ENCODE measurements around the gene FBXO24. TPM values are rescaled to one million over a fixed set of nuclear protein-coding genes. Genes with fewer than 3 reads are reported as not detected.
"Not testable (repeated sequence)": the region's sequence is repeated elsewhere in the genome, so short reads cannot be mapped to it uniquely, and the experiment has no call there.

The FBXO24 gene
- total RNA-seq, 1 experiment from 2014 or later, result 0.66 TPM

DNA sequence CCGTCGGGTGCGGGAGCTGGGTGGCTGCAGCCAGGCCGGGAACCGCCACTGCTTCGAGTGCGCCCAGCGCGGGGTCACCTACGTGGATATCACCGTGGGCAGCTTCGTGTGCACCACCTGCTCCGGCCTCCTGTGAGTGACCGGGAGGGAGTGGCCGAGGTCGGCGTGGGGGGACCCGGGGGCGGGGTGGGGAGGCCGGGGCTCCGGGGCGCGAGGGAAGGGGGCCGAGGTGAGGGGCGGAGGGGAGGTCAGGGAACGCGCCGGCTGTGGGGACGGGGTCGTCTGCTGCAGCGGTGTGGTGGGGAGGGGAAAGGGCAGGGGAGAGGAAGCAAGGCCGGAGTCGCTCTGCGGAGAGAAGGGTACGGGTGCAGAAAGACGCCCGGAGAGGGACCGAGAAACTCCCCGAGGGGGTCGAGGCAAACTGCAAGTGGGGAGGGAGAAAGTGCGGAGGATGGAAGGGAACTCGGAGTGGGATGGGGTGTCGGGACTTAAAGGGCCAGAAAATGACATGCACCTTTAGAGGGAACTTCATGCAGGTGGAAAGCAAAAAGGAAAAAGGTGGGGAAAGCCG, 46.6 kb upstream of the FBXO24 start:
- TF ChIP-seq, protein P1, sequence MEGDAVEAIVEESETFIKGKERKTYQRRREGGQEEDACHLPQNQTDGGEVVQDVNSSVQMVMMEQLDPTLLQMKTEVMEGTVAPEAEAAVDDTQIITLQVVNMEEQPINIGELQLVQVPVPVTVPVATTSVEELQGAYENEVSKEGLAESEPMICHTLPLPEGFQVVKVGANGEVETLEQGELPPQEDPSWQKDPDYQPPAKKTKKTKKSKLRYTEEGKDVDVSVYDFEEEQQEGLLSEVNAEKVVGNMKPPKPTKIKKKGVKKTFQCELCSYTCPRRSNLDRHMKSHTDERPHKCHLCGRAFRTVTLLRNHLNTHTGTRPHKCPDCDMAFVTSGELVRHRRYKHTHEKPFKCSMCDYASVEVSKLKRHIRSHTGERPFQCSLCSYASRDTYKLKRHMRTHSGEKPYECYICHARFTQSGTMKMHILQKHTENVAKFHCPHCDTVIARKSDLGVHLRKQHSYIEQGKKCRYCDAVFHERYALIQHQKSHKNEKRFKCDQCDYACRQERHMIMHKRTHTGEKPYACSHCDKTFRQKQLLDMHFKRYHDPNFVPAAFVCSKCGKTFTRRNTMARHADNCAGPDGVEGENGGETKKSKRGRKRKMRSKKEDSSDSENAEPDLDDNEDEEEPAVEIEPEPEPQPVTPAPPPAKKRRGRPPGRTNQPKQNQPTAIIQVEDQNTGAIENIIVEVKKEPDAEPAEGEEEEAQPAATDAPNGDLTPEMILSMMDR (IDR thresholded peaks at IDR 0.05; ENCODE audit: unreplicated experiment), result no peak
- Mint-ChIP-seq H3K4me3 (ENCODE audit: low read depth, unreplicated experiment) (peak overlapping the region; percentile 95), H3K27me3 (ENCODE audit: unreplicated experiment) (no peaks in the 10 kb centered on the region), H3K9me3 (ENCODE audit: low read depth, unreplicated experiment) (no peaks in the 10 kb centered on the region), H3K36me3 (ENCODE audit: insufficient read depth, unreplicated experiment) (peaks cover 36% of the 10 kb centered on the region), H3K4me1 (ENCODE audit: low read depth, unreplicated experiment) (peaks cover 36% of the 10 kb centered on the region), H3K27ac (ENCODE audit: unreplicated experiment) (peak overlapping the region; percentile 92)
- CTCF ChIA-PET, result interaction anchor here (1.6 kb wide), 1 partner anchor 52 kb away, joined by 3 read pairs; no protein-coding TSS in a partner anchor
- no TSS peak for BruUV-seq (replicated peaks)
- intact Hi-C loops (cut with micrococcal nuclease; ENCODE audit: unreplicated experiment), result no loop called here
- DNase-seq, result no peak

DNA sequence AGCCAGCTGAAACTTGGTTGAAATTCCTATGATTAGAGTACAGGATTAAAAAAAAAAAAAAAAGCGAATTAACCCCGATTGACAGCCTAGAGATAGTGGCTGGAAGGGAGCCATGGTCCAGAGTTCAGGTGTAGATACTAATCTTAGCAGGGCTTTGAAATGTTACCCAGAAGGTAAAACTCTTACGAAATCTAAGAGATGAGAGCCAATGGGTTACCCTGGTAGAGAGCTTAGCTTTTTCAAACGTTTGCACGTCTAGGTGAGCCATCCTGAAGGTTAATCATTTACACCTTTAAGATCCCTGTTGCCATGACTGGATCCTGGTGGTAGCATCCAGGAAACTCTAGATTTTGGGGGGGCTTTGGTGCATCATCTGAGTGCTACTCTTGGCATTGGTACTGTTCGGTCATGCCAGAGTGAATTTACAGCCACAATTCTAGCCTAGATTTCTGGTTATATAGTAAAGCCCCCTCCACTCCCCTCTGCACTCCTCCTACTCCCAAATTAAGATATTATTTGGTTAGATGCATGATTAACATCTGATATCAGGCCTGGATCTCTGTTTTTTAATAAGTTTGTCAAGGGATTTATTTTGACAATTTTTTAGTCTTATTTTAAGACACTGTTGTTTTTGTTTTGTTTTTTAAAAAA, 45.9 kb upstream of the FBXO24 start:
- CTCF ChIA-PET, result interaction anchor here (0.7 to 1.6 kb wide), 2 partner anchors 53 to 312 kb away, joined by 3 read pairs; partner anchors contain the start of gene SLC12A9
- TSS peak; percentile 22 for BruUV-seq (replicated peaks)
- Mint-ChIP-seq H3K4me1 (ENCODE audit: low read depth, unreplicated experiment) (peaks cover 43% of the 10 kb centered on the region), H3K36me3 (ENCODE audit: insufficient read depth, unreplicated experiment) (peaks cover 36% of the 10 kb centered on the region), H3K27ac (ENCODE audit: unreplicated experiment) (peak overlapping the region; percentile 54), H3K4me3 (ENCODE audit: low read depth, unreplicated experiment) (peak overlapping the region; percentile 95), H3K9me3 (ENCODE audit: low read depth, unreplicated experiment) (no peaks in the 10 kb centered on the region), H3K27me3 (ENCODE audit: unreplicated experiment) (no peaks in the 10 kb centered on the region)
- intact Hi-C loops (cut with micrococcal nuclease; ENCODE audit: unreplicated experiment), result no loop called here
- TF ChIP-seq, protein P1 (IDR thresholded peaks at IDR 0.05; ENCODE audit: unreplicated experiment), result no peak
- peak; percentile 26 for DNase-seq

GRCh38 chr7:100541309-100541708, 44.8 kb upstream of the FBXO24 start:
- CTCF ChIA-PET, result interaction anchor here (0.7 kb wide), 1 partner anchor 38 kb away, joined by 3 read pairs; no protein-coding TSS in a partner anchor
- H3K9me3 Mint-ChIP-seq (ENCODE audit: low read depth, unreplicated experiment); DNase-seq; intact Hi-C loops (cut with micrococcal nuclease; ENCODE audit: unreplicated experiment); BruUV-seq (replicated peaks); H3K27me3 Mint-ChIP-seq (ENCODE audit: unreplicated experiment): not testable (repeated sequence)
- H3K27ac Mint-ChIP-seq (ENCODE audit: unreplicated experiment), result peak overlapping the region; percentile 91
- peaks cover 36% of the 10 kb centered on the region for H3K36me3 Mint-ChIP-seq (ENCODE audit: insufficient read depth, unreplicated experiment)
- peaks cover 54% of the 10 kb centered on the region for H3K4me1 Mint-ChIP-seq (ENCODE audit: low read depth, unreplicated experiment)
- peak overlapping the region; percentile 95 for H3K4me3 Mint-ChIP-seq (ENCODE audit: low read depth, unreplicated experiment)

DNA sequence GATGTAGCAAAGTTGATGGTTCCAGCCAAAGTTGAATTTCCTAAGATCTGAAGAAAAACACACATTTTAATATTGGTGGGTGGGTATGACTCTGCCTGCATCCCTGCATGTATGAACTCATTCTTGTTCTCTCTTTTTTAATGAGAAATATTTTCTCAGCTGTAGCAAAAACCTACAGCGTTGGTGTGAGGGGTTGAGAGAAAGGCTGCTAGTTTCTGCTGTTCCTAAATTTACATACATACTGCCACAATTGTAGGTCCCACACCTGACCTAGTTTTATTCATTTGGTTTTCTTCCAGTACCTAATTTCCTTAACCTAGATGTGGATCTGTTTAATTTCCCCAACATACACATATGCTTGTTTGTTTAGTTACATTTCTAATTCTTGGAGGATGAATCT, 42.5 kb upstream of the FBXO24 start:
- Mint-ChIP-seq H3K27ac (ENCODE audit: unreplicated experiment) (peak overlapping the region; percentile 99), H3K9me3 (ENCODE audit: low read depth, unreplicated experiment) (no peaks in the 10 kb centered on the region), H3K4me1 (ENCODE audit: low read depth, unreplicated experiment) (peaks cover 75% of the 10 kb centered on the region), H3K27me3 (ENCODE audit: unreplicated experiment) (no peaks in the 10 kb centered on the region), H3K36me3 (ENCODE audit: insufficient read depth, unreplicated experiment) (peaks cover 35% of the 10 kb centered on the region), H3K4me3 (ENCODE audit: low read depth, unreplicated experiment) (no peak overlapping the region)
- TF ChIP-seq, protein P1 (IDR thresholded peaks at IDR 0.05; ENCODE audit: unreplicated experiment), result no peak
- CTCF ChIA-PET, result no interaction called here
- BruUV-seq (replicated peaks), result no TSS peak
- no peak for DNase-seq
- intact Hi-C loops (cut with micrococcal nuclease; ENCODE audit: unreplicated experiment), result no loop called here

DNA sequence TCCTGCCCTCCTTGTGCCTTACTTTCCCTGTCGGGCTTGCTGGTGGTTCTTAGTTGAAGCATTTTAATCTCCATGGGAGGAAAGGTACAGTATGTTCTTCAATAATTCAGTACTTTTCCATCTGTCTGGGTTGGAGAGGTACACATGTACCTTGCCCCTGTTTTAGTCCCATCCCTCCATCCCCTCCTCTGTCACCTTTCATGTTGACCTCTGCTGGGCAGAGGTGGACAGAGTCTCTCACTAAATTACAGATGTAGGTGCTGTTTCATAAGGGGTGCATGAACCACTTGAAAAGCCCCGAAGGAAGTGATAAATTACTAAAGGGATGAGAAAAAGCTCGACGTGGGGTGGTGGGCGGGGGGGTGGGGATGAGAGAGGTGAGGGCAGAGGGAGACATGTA, 41.7 kb upstream of the FBXO24 start:
- CTCF ChIA-PET, result no interaction called here
- no TSS peak for BruUV-seq (replicated peaks)
- H3K27me3 Mint-ChIP-seq (ENCODE audit: unreplicated experiment), result no peaks in the 10 kb centered on the region
- H3K4me3 Mint-ChIP-seq (ENCODE audit: low read depth, unreplicated experiment), result peak overlapping the region; percentile 56
- TF ChIP-seq, protein P1 (IDR thresholded peaks at IDR 0.05; ENCODE audit: unreplicated experiment), result no peak
- H3K27ac Mint-ChIP-seq (ENCODE audit: unreplicated experiment), result peak overlapping the region; percentile 99
- no peak for DNase-seq
- H3K4me1 Mint-ChIP-seq (ENCODE audit: low read depth, unreplicated experiment), result peaks cover 80% of the 10 kb centered on the region
- intact Hi-C loops (cut with micrococcal nuclease; ENCODE audit: unreplicated experiment), result no loop called here
- H3K9me3 Mint-ChIP-seq (ENCODE audit: low read depth, unreplicated experiment), result no peaks in the 10 kb centered on the region
- peaks cover 32% of the 10 kb centered on the region for H3K36me3 Mint-ChIP-seq (ENCODE audit: insufficient read depth, unreplicated experiment)

All from Calu3 (cell line).